GM12892 (cell line): ENCODE data around the gene SLC27A5.

Source experiments
- POLR2A ChIP-seq: IDR thresholded peaks from 2 replicates; pipeline ENCODE4 v1.6.1; 2011; ENCODE audit warnings: low read depth, low read length, control low read depth
- POLR2AphosphoS5 ChIP-seq: IDR thresholded peaks from 2 replicates; pipeline ENCODE4 v1.6.1; 2011; ENCODE audit warnings: low read depth, low read length, control low read depth

DNA sequence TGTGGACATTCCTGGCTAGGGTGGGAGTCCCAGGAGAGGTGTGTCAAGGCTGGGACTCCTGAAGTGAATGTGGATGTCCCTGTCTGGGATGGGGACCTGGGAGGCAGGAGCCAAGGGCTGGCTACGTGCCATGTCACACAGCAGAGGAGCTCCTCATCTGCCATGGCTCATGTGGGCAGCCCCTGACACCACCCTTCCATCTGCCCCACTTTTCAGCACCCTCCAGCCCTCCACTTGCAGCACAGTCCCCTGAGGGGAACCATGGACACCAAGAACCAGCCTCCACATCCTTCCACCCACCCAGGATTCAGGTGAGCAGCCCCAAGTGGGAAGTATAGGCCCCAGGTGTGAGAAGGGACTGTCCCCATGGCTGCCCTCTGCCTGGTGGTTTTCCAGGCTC, 33.9 kb downstream of the SLC27A5 start:
- no peak for TF ChIP-seq POLR2A
- TF ChIP-seq POLR2AphosphoS5 = no peak
